ENCODE data around the gene C7orf57.
"Not testable (repeated sequence)": the region's sequence is repeated elsewhere in the genome, so short reads cannot be mapped to it uniquely, and the experiment has no call there.

The C7orf57 gene

DNA sequence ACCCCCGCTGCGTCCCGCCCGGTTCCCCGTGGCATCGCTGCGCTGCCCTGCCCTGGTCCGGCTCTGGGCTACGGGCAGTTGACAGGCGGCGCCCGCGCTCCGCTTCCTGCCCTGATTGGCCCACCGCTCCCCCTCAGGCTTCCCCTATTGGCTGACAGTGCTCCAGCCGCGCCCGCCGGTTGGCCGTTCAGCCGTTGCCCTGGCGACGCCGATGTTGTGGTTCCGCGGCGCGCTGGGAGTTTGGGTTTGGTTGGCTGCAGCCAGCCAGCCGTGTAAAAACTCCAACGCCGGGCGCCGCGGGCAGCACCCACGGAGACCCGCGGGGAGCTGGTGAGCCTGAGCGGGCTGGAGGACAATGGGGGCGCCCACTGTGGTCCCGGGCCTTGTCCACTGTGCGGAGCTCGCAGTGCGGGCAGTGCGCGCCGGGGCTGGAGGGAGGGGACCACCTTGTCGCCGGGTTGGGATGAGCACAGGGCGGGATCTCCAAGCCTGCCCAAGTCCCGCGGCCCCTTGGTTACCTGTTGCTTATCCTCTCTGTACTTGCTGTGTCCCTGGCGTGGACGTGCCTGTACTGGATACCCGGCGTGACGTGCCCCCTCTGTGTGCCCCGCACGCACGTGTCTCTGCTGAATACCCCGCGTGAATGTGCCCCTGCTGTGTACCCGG is at the start of gene C7orf57:
TSS of gene C7orf57 (plus strand) at position 243 of the 666 bp plus-strand sequence. CDS start 766 bp downstream, outside the sequence.
- no peak within 1 kb of the TSS for H3K27ac ChIP-seq (ENCODE audit: low read length)
- no CpG with 5 or more reads among the region's 62 CpGs for WGBS (ENCODE audit: insufficient coverage, insufficient read length)
- peak; percentile 58 for DNase-seq (ENCODE audit: low read depth, low spot score)
- H3K4me1 ChIP-seq (ENCODE audit: control insufficient read depth, insufficient read depth, low read length) = peaks cover 6% of the 10 kb centered on the region
- no peaks in the 10 kb centered on the region for H3K9me3 ChIP-seq (ENCODE audit: control insufficient read depth, insufficient read depth, low read length)
- H3K4me3 ChIP-seq (ENCODE audit: low read length) = peak within 1 kb of the TSS; percentile 66; the same call in 1 of the 2 replicates
- H3K27me3 ChIP-seq (ENCODE audit: control insufficient read depth, insufficient read depth, low read length) = peaks cover 14% of the 10 kb centered on the region
- no peaks in the 10 kb centered on the region for H3K36me3 ChIP-seq (ENCODE audit: control insufficient read depth, insufficient read depth, low read length)

DNA sequence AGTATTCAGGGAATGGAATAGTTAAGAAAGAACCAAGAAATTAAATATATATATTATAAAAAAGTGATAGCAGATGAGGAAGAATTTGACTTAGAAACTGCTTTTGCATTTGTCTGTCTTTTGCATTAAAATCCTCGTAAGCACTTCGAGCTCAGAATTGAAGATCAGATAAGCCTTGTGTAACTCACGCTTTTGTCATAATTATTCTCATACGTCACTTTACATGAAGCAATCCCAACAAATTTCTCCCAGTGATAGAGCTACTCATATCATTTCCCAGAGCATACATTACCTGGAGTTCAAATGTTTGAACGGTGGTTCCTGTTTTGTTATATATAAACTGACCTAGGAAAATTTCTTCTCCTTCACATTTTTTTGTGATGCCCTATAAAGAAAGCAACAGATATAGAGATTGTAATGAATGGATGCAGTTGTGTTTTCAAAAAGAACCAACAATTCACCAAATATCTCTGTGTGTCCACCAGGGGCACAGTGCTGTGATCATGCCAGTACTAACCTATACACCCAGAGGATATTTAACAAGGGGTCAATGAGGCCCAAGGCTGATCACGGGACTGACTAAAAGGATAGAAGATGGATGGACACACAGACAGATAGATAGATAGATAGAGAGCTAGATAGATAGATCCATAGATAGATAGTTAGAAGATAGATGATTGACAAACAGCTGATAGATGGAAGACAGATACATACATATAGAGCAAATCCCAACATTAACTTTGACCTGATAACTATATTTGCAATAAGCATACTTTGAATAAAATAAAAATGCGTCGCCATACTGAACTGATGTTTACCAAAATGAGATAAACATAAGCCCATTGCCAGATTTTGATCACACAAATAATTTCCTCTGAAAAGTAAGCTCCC is 46.6 kb upstream of the C7orf57 start:
- Histone ChIP-seq H3K4me3 (ENCODE audit: low read length) (no peak overlapping the region), H3K36me3 (ENCODE audit: control insufficient read depth, insufficient read depth, low read length) (no peaks in the 10 kb centered on the region), H3K27ac (ENCODE audit: low read length) (no peak overlapping the region), H3K9me3 (ENCODE audit: control insufficient read depth, insufficient read depth, low read length) (no peaks in the 10 kb centered on the region), H3K4me1 (ENCODE audit: control insufficient read depth, insufficient read depth, low read length) (no peaks in the 10 kb centered on the region), H3K27me3 (ENCODE audit: control insufficient read depth, insufficient read depth, low read length) (no peaks in the 10 kb centered on the region)
- no peak for DNase-seq (ENCODE audit: low read depth, low spot score)
- no CpG with 5 or more reads among the region's 8 CpGs for WGBS (ENCODE audit: insufficient coverage, insufficient read length)

DNA sequence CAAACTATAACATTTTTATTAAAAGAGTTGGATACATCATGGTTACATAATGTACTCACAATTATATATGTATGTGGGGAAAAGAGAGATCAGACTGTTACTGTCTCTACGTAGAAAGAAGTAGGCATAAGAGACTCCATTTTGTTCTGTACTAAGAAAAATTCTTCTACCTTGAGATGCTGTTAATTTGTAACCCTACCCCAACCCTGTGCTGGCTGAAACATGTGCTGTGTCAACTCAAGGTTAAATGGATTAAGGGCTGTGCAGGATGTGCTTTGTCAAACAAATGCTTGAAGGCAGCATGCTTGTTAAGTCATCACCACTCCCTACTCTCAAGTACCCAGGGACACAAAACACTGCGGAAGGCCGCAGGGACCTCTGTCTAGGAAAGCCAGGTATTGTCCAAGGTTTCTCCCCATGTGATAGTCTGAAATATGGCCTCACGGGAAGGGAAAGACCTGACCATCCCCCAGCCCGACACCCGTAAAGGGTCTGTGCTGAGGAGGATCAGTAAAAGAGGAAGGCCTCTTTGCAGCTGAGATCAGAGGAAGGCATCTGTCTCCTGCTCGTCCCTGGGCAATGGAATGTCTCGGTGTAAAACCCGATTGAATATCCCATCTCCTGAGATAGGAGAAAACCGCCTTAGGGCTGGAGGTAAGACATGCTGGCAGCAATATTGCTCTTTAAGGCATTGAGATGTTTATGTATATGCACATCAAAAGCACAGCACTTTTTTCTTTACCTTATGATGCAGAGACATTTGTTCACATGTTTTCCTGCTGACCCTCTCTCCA is 45.5 kb upstream of the C7orf57 start:
- not testable (repeated sequence) for H3K36me3 ChIP-seq (ENCODE audit: control insufficient read depth, insufficient read depth, low read length); H3K9me3 ChIP-seq (ENCODE audit: control insufficient read depth, insufficient read depth, low read length); H3K27ac ChIP-seq (ENCODE audit: low read length); H3K27me3 ChIP-seq (ENCODE audit: control insufficient read depth, insufficient read depth, low read length); DNase-seq (ENCODE audit: low read depth, low spot score); H3K4me1 ChIP-seq (ENCODE audit: control insufficient read depth, insufficient read depth, low read length); H3K4me3 ChIP-seq (ENCODE audit: low read length)
- WGBS (ENCODE audit: insufficient coverage, insufficient read length) = no CpG with 5 or more reads among the region's 10 CpGs

DNA sequence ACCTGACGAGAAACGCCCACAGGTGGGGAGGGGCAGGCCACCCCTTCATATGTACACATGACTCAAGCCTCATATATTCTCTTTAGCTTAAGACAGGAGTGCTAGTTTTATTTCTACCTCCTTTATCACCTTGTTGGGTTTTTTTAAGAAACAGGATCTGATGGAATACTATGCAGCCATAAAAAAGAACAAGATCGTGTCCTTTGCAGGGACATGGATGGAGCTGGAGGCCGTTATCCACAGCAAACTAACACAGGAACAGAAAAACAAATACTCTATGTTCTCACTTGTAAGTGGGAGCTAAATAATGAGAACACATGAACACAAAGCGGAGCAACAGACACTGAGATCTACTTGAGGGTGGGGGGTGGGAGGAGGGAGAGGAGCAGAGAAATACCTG is 44.8 kb upstream of the C7orf57 start:
- no peak overlapping the region for H3K4me3 ChIP-seq (ENCODE audit: low read length)
- no peaks in the 10 kb centered on the region for H3K27me3 ChIP-seq (ENCODE audit: control insufficient read depth, insufficient read depth, low read length)
- no peaks in the 10 kb centered on the region for H3K4me1 ChIP-seq (ENCODE audit: control insufficient read depth, insufficient read depth, low read length)
- WGBS (ENCODE audit: insufficient coverage, insufficient read length) = no CpG with 5 or more reads among the region's 5 CpGs
- H3K9me3 ChIP-seq (ENCODE audit: control insufficient read depth, insufficient read depth, low read length) = no peaks in the 10 kb centered on the region
- H3K36me3 ChIP-seq (ENCODE audit: control insufficient read depth, insufficient read depth, low read length) = no peaks in the 10 kb centered on the region
- DNase-seq (ENCODE audit: low read depth, low spot score) = no peak
- H3K27ac ChIP-seq (ENCODE audit: low read length) = no peak overlapping the region

DNA sequence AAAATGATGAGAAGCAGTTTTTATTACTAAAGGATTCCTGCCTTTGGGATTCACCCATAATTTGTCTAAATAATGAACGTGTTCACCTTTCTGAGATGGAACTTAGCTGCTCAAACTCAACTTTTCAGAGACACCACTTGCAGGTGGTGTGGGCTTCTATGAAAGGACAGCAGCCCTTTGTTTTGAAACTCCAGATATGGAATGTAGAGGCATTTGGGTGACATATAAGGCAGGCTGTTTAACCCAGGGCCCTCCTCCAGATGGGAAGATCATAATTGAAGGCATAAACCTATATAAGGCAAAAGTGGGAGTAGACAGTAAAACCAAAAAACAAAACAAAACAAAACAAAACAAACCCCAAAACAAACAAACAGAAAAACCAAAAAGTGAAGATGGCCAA is 44.1 kb upstream of the C7orf57 start:
- Histone ChIP-seq H3K36me3 (ENCODE audit: control insufficient read depth, insufficient read depth, low read length) (no peaks in the 10 kb centered on the region), H3K4me3 (ENCODE audit: low read length) (no peak overlapping the region), H3K4me1 (ENCODE audit: control insufficient read depth, insufficient read depth, low read length) (no peaks in the 10 kb centered on the region), H3K27ac (ENCODE audit: low read length) (no peak overlapping the region), H3K27me3 (ENCODE audit: control insufficient read depth, insufficient read depth, low read length) (no peaks in the 10 kb centered on the region), H3K9me3 (ENCODE audit: control insufficient read depth, insufficient read depth, low read length) (no peaks in the 10 kb centered on the region)
- no CpG with 5 or more reads among the region's 1 CpG for WGBS (ENCODE audit: insufficient coverage, insufficient read length)
- DNase-seq (ENCODE audit: low read depth, low spot score) = no peak

DNA sequence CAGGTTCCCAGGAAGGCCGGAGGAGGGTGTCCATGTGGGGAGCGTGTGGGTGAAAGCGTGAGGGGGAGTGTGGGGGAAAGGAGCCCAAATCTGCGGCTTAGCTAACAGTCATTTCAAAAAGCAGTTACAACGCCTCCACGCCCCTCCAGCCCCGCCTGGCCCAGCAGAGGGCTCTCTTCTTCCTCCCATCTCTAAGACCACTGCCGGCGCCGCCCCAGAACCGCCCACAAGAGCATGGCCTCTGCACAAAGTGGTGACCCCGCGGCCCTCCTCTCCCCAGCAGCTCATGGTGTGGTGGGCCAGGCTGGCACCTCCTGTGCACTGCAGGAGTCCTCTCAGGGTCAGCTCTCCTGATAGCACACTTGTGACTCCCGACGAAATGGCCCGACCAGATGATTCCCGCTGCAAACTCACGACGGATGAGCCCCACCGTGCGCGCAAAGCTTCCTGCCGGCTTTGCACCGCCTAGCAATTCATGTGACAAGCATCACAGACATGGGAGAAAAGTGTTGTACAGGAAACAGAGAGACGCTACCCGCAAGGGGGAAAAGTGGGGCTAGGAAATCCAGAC is 43.5 kb upstream of the C7orf57 start:
- no CpG with 5 or more reads among the region's 26 CpGs for WGBS (ENCODE audit: insufficient coverage, insufficient read length)
- Histone ChIP-seq H3K27me3 (ENCODE audit: control insufficient read depth, insufficient read depth, low read length) (no peaks in the 10 kb centered on the region), H3K9me3 (ENCODE audit: control insufficient read depth, insufficient read depth, low read length) (no peaks in the 10 kb centered on the region), H3K27ac (ENCODE audit: low read length) (no peak overlapping the region), H3K4me1 (ENCODE audit: control insufficient read depth, insufficient read depth, low read length) (no peaks in the 10 kb centered on the region), H3K36me3 (ENCODE audit: control insufficient read depth, insufficient read depth, low read length) (no peaks in the 10 kb centered on the region), H3K4me3 (ENCODE audit: low read length) (peak overlapping the region; percentile 39; the same call in 1 of the 2 replicates)
- DNase-seq (ENCODE audit: low read depth, low spot score) = peak; percentile 50

DNA sequence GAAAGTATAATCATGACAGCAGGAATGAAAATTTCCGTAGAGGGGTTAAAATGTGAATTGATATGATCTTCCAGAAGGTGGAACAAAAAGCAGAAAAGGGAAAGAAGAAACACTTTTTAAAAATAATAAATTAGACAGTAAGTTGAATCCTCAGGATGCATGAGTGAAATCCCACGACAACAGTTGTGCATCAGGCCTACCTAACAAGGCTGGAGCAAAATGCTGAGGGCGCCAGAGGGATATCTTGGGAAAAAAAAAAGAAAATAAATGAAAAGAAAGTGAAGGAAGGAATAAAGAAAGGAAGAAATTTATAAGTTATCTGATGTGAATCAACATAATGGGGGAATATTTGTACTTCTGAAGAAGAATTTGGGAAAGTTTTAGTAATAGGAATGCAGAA is 42.9 kb upstream of the C7orf57 start:
- H3K27ac ChIP-seq (ENCODE audit: low read length) = no peak overlapping the region
- no CpG with 5 or more reads among the region's 3 CpGs for WGBS (ENCODE audit: insufficient coverage, insufficient read length)

DNA sequence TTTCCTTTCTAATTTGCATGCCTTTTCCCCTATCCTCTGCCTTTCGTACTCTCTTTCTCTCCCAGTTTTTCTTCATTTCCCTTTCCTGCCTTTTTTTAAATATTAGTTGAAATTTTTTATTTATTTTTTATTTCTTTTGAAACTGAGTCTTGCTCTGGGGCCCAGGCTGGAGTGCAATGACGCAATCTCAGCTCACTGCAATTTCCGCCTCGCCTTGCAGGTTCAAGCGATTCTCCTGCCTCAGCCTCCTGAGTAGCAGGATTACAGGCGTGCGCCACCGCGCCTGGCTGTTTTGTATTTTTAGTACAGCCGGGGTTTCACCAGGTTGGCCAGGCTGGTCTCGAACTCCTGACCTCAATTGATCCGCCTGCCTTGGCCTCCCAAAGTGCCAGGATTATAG is 35.9 kb upstream of the C7orf57 start:
- no peaks in the 10 kb centered on the region for H3K9me3 ChIP-seq (ENCODE audit: control insufficient read depth, insufficient read depth, low read length)
- no peak overlapping the region for H3K4me3 ChIP-seq (ENCODE audit: low read length)
- WGBS (ENCODE audit: insufficient coverage, insufficient read length) = no CpG with 5 or more reads among the region's 12 CpGs
- no peaks in the 10 kb centered on the region for H3K4me1 ChIP-seq (ENCODE audit: control insufficient read depth, insufficient read depth, low read length)
- H3K27ac ChIP-seq (ENCODE audit: low read length) = no peak overlapping the region
- no peaks in the 10 kb centered on the region for H3K27me3 ChIP-seq (ENCODE audit: control insufficient read depth, insufficient read depth, low read length)
- no peak for DNase-seq (ENCODE audit: low read depth, low spot score)
- no peaks in the 10 kb centered on the region for H3K36me3 ChIP-seq (ENCODE audit: control insufficient read depth, insufficient read depth, low read length)

More for the DNA sequence above, 42.9 kb upstream of the C7orf57 start:
- no peaks in the 10 kb centered on the region for H3K27me3 ChIP-seq (ENCODE audit: control insufficient read depth, insufficient read depth, low read length)
- H3K4me3 ChIP-seq (ENCODE audit: low read length) = no peak overlapping the region
- no peaks in the 10 kb centered on the region for H3K4me1 ChIP-seq (ENCODE audit: control insufficient read depth, insufficient read depth, low read length)
- no peaks in the 10 kb centered on the region for H3K9me3 ChIP-seq (ENCODE audit: control insufficient read depth, insufficient read depth, low read length)
- no peaks in the 10 kb centered on the region for H3K36me3 ChIP-seq (ENCODE audit: control insufficient read depth, insufficient read depth, low read length)
- DNase-seq (ENCODE audit: low read depth, low spot score) = no peak

DNA sequence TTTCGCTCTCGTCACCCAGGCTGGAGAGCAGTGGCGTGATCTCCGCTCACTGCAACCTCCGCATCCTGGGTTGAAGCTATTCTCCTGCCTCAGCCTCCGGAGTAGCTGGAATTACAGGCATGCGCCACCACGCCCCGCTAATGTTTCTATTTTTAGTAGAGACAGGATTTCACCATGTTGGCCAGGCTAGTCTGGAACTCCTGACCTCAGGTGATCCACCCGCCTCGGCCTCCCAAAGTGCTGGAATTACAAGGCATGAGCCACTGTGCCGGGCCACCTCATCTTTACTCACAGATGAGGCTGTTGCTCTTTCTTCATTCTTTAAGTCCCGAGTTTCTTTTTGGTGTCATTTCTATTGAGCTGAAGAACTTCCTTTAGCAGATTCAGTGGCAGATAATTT is 35.2 kb upstream of the C7orf57 start:
- H3K4me1 ChIP-seq (ENCODE audit: control insufficient read depth, insufficient read depth, low read length) = not testable (repeated sequence)

DNA sequence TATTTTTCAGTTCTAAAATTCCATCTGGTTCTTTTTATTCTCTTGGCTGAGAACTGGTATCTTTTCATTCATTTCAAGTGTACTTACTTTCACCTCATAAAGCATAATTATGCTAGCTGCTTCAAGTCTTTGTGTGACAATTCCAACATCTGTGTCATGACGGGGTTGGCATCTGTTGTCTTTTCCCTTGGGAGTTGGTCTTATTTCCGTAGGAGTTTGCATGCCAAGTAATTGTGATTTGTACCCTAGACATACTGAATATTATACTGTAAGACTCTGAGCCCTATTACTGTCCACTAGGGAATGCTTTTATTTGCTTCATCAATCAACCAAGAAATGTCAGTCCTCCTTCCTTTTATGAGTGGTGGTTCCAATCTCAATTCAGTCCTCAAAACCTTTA is 31.3 kb upstream of the C7orf57 start:
- Histone ChIP-seq H3K27ac (ENCODE audit: low read length) (no peak overlapping the region), H3K9me3 (ENCODE audit: control insufficient read depth, insufficient read depth, low read length) (no peaks in the 10 kb centered on the region), H3K27me3 (ENCODE audit: control insufficient read depth, insufficient read depth, low read length) (no peaks in the 10 kb centered on the region), H3K36me3 (ENCODE audit: control insufficient read depth, insufficient read depth, low read length) (no peaks in the 10 kb centered on the region), H3K4me3 (ENCODE audit: low read length) (no peak overlapping the region), H3K4me1 (ENCODE audit: control insufficient read depth, insufficient read depth, low read length) (no peaks in the 10 kb centered on the region)
- no peak for DNase-seq (ENCODE audit: low read depth, low spot score)
- no CpG with 5 or more reads among the region's 2 CpGs for WGBS (ENCODE audit: insufficient coverage, insufficient read length)

More for the DNA sequence above, 35.2 kb upstream of the C7orf57 start:
- no CpG with 5 or more reads among the region's 13 CpGs for WGBS (ENCODE audit: insufficient coverage, insufficient read length)
- H3K9me3 ChIP-seq (ENCODE audit: control insufficient read depth, insufficient read depth, low read length); H3K27ac ChIP-seq (ENCODE audit: low read length); DNase-seq (ENCODE audit: low read depth, low spot score); H3K36me3 ChIP-seq (ENCODE audit: control insufficient read depth, insufficient read depth, low read length); H3K27me3 ChIP-seq (ENCODE audit: control insufficient read depth, insufficient read depth, low read length); H3K4me3 ChIP-seq (ENCODE audit: low read length): not testable (repeated sequence)

Data from iPS DF 6.9 (cell line).